ENCODE data around the gene FBN3. TPM values are rescaled to one million over a fixed set of nuclear protein-coding genes. Genes with fewer than 3 reads are reported as not detected.

Gene FBN3
- total and polyA plus RNA-seq, 11 donors, result 0.32 TPM; not detected in 10

GRCh38 chr19:8081569-8082550, 67.5 kb downstream of the FBN3 start:
- Histone ChIP-seq H3K4me1 (peaks cover 0 to 4% (median 0%) of the 10 kb centered on the region in 12 donors), H3K27me3 (peaks cover 0 to 8% (median 0%) of the 10 kb centered on the region in 9 donors), H3K27ac (no peak overlapping the region), H3K9me3 (no peaks in the 10 kb centered on the region), H3K4me3 (no peak overlapping the region), H3K36me3 (no peaks in the 10 kb centered on the region)
- ATAC-seq (no peak), DNase-seq (no peak)
- 82 to 87% (median 84%) methylated on average over 11 of the region's 11 CpGs for WGBS, 4 donors
- intact Hi-C loops (cut with DNase I), result no loop called here
- TF ChIP-seq CTCF (IDR thresholded peaks at IDR 0.05) (no peak), POLR2A (IDR thresholded peaks at IDR 0.05) (no peak)

- ATAC-seq (no peak), DNase-seq (no peak)
- Histone ChIP-seq H3K27ac (no peak overlapping the region), H3K27me3 (no peaks in the 10 kb centered on the region), H3K36me3 (no peaks in the 10 kb centered on the region), H3K9me3 (no peaks in the 10 kb centered on the region), H3K4me1 (no peaks in the 10 kb centered on the region), H3K4me3 (no peak overlapping the region)
- TF ChIP-seq POLR2A (IDR thresholded peaks at IDR 0.05), result no peak
- no peak for TF ChIP-seq CTCF (IDR thresholded peaks at IDR 0.05)
- intact Hi-C loops (cut with DNase I), result no loop called here
- 84 to 93% (median 90%) methylated on average over 12 of the region's 12 CpGs for WGBS, 4 donors
Observed at GRCh38 chr19:8080832-8081231, 68.6 kb downstream of the FBN3 start.

- DNase-seq (no peak), ATAC-seq (no peak)
- WGBS, 4 donors, result 86 to 94% (median 94%) methylated on average over 5 to 6 of the region's 6 CpGs
- H3K27ac ChIP-seq, result no peak overlapping the region
- H3K4me1 ChIP-seq, result no peaks in the 10 kb centered on the region
- no peak for TF ChIP-seq POLR2A (IDR thresholded peaks at IDR 0.05)
- no peak for TF ChIP-seq CTCF (IDR thresholded peaks at IDR 0.05)
- no peaks in the 10 kb centered on the region for H3K9me3 ChIP-seq
- H3K4me3 ChIP-seq, result no peak overlapping the region
- H3K36me3 ChIP-seq, result no peaks in the 10 kb centered on the region
- H3K27me3 ChIP-seq, result no peaks in the 10 kb centered on the region
- intact Hi-C loops (cut with DNase I), result no loop called here
Observed at GRCh38 chr19:8079988-8080387, 69.4 kb downstream of the FBN3 start.

GRCh38 chr19:8075158-8076074, 74.0 kb downstream of the FBN3 start:
- WGBS, 4 donors, result 75 to 84% (median 79%) methylated on average over 11 to 13 of the region's 13 CpGs
- Histone ChIP-seq H3K4me1 (no peaks in the 10 kb centered on the region), H3K27me3 (no peaks in the 10 kb centered on the region), H3K4me3 (no peak overlapping the region), H3K36me3 (no peaks in the 10 kb centered on the region), H3K9me3 (peaks cover 0 to 19% (median 4%) of the 10 kb centered on the region in 12 donors), H3K27ac (no peak overlapping the region)
- TF ChIP-seq CTCF (IDR thresholded peaks at IDR 0.05), result no peak
- TF ChIP-seq POLR2A (IDR thresholded peaks at IDR 0.05), result no peak
- DNase-seq (no peak), ATAC-seq (no peak)
- intact Hi-C loops (cut with DNase I), result no loop called here

All from heart left ventricle (tissue), 16 donors.